ENCODE measurements around the gene PRR36.

DNA sequence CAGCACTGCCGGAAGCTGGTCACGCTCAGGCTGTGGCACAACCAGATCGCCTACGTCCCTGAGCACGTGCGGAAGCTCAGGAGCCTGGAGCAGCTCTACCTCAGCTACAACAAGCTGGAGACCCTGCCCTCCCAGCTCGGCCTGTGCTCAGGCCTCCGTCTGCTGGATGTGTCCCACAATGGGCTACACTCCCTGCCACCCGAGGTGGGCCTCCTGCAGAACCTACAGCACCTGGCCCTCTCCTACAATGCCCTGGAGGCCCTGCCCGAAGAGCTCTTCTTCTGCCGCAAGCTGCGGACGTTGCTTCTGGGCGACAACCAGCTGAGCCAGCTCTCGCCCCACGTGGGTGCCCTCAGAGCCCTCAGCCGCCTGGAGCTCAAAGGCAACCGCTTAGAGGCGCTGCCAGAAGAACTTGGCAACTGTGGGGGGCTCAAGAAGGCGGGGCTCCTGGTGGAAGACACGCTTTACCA lies 26.2 kb upstream of the PRR36 start:
- TF ChIP-seq, protein P1, sequence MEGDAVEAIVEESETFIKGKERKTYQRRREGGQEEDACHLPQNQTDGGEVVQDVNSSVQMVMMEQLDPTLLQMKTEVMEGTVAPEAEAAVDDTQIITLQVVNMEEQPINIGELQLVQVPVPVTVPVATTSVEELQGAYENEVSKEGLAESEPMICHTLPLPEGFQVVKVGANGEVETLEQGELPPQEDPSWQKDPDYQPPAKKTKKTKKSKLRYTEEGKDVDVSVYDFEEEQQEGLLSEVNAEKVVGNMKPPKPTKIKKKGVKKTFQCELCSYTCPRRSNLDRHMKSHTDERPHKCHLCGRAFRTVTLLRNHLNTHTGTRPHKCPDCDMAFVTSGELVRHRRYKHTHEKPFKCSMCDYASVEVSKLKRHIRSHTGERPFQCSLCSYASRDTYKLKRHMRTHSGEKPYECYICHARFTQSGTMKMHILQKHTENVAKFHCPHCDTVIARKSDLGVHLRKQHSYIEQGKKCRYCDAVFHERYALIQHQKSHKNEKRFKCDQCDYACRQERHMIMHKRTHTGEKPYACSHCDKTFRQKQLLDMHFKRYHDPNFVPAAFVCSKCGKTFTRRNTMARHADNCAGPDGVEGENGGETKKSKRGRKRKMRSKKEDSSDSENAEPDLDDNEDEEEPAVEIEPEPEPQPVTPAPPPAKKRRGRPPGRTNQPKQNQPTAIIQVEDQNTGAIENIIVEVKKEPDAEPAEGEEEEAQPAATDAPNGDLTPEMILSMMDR (IDR thresholded peaks at IDR 0.05) = no peak
- TF ChIP-seq POLR2AphosphoS5 (IDR thresholded peaks at IDR 0.05) (no peak), POLR2A (IDR thresholded peaks at IDR 0.05) (no peak)
